Heart left ventricle (tissue), 16 donors: ENCODE measurements around the gene RANBP3. TPM values are rescaled to one million over a fixed set of nuclear protein-coding genes. Genes with fewer than 3 reads are reported as not detected.

Experiments
- ATAC-seq, 4 donors: fragments of 200-7000 bp; cut with Tn5 transposase; one replicate each; pipeline ENCODE4 v1.9.1; 2020 to 2022; ENCODE audit warnings: moderate library complexity in 4 of 4, mild to moderate bottlenecking in 3 of 4, moderate number of reproducible peaks in 1 of 4
- DNase-seq, 5 donors: peaks; one replicate each; pipeline ENCODE4 v3.0.0-alpha.2; 2020
- H3K27ac ChIP-seq, 12 donors: fragments of 200-600 bp; sonication (generic) in 4 of 12; one replicate each; pipeline versions ENCODE4 v1.5.0 to v1.8.0; 2016 to 2022; ENCODE audit warnings: mild to moderate bottlenecking in 2 of 12
- H3K27me3 ChIP-seq, 9 donors: fragments of 200-600 bp; sonication (generic) in 2 of 9; one replicate each; pipeline versions ENCODE4 v1.5.1 to v1.8.0; 2016 to 2022; ENCODE audit warnings: mild to moderate bottlenecking in 3 of 9
- H3K36me3 ChIP-seq, 9 donors: fragments of 200-600 bp; sonication (generic) in 2 of 9; one replicate each; pipeline versions ENCODE4 v1.5.0 to v1.8.0; 2018 to 2022; ENCODE audit warnings: mild to moderate bottlenecking in 2 of 9
- H3K4me1 ChIP-seq, 12 donors: fragments of 200-600 bp; sonication (generic) in 4 of 12; one replicate each; pipeline versions ENCODE4 v1.5.0 to v1.8.0; 2016 to 2022; ENCODE audit warnings: mild to moderate bottlenecking in 3 of 12
- H3K4me3 ChIP-seq, 12 donors: fragments of 200-600 bp; sonication (generic) in 4 of 12; one replicate each; pipeline versions ENCODE4 v1.5.0 to v1.8.0; 2017 to 2022; ENCODE audit warnings: mild to moderate bottlenecking in 9 of 12, moderate library complexity in 4 of 12
- H3K9me3 ChIP-seq, 12 donors: fragments of 200-600 bp; sonication (generic) in 4 of 12; one replicate each; pipeline versions ENCODE4 v1.5.0 to v1.8.0; 2016 to 2022; ENCODE audit warnings: mild to moderate bottlenecking in 1 of 12
- POLR2A ChIP-seq, 2 donors: fragments of 450-650 bp; IDR thresholded peaks; one replicate each; pipeline ENCODE4 v1.6.1; 2017; ENCODE audit warnings: antibody characterized with exemption in 2 of 2, mild to moderate bottlenecking in 2 of 2, moderate library complexity in 2 of 2
- WGBS, 4 donors: extraction: QIAGEN DNeasy Blood & Tissue Kit in 2 of 4; methylation state at CpG; one replicate each; pipeline versions ENCODE4 v1.1.5 to v1.1.7; 2013 to 2018; 5-methylcytosine and 5-hydroxymethylcytosine counted together
- intact Hi-C, 10 donors: fragments of 100-400 bp; cut with DNase I; formaldehyde crosslinking; loops; one replicate each; pipeline versions ENCODE4 v1.11.1 to v1.14.2; 2022
- polyA plus RNA-seq, 2 donors: library from polyadenylated mRNA; stranded (reverse); fragments of 200-250 nt; gene quantifications; one replicate each; pipeline ENCODE4 v1.2.3, GENCODE V29; 2013
- total RNA-seq, 9 donors: library from RNA; depleted of rRNA in 2 of 9; stranded (reverse); fragments of >200 nt in 2 of 9; fragmentation: NEBNext Ultra II Directional in 3 of 9; extraction: Animal tissue kit (Norgen Biotek cat#: 25700) in 3 of 9; gene quantifications; one replicate each; pipeline versions ENCODE4 v1.1.0 to v1.2.4, GENCODE V29; 2016 to 2023
- TF ChIP-seq, protein P1 (sequence below), 12 donors: fragments of 200-600 bp; sonication (generic) in 4 of 12; IDR thresholded peaks; one replicate each; pipeline versions ENCODE4 v1.5.0 to v1.8.0; 2018 to 2022; ENCODE audit warnings: antibody characterized with exemption in 12 of 12, mild to moderate bottlenecking in 5 of 12
- donor health status: ischemic (EF 13 %, LVEDD 7.1; RV severe dilation, severe dysfunction).
- donor health status: healthy with polysubstance abuse.
- donor health status: DM: no; HTN: yes; CAD: no.
- donor health status: DM: no; HTN: no; CAD: no.
- donor health status: ischemic (EF 25% LVEDD 6.9; RV normal size, moderate dysfunction).
- donor health status: ischemic (EF 25% LVEDD 5.7; RV mildly dilated, moderate dysfunction).
- donor health status: healthy.
- donor health status: DM: yes; HTN: yes; CAD: no.
- donor health status: ischemic (EF 35%, LVEDD 5.7; RV mildly dilated, moderate dysfunction).
- donor health status: nonischemic (EF 11% LVEDD 7.7; RV severe dilation, severe dysfunction).
- donor health status: DM: yes; HTN: yes; CAD: no.
- donor health status: PGD.
- donor health status: ischemic (EF 29% LVEDD 5.4; RV normal size, mild dysfunction).
- donor health status: nonischemic (EF 23%, LVEDD 6.1; RV moderate dilation, normal function).

Gene RANBP3
- total and polyA plus RNA-seq, 11 donors, result 29.4 to 80.7 (median 58.0) TPM

DNA sequence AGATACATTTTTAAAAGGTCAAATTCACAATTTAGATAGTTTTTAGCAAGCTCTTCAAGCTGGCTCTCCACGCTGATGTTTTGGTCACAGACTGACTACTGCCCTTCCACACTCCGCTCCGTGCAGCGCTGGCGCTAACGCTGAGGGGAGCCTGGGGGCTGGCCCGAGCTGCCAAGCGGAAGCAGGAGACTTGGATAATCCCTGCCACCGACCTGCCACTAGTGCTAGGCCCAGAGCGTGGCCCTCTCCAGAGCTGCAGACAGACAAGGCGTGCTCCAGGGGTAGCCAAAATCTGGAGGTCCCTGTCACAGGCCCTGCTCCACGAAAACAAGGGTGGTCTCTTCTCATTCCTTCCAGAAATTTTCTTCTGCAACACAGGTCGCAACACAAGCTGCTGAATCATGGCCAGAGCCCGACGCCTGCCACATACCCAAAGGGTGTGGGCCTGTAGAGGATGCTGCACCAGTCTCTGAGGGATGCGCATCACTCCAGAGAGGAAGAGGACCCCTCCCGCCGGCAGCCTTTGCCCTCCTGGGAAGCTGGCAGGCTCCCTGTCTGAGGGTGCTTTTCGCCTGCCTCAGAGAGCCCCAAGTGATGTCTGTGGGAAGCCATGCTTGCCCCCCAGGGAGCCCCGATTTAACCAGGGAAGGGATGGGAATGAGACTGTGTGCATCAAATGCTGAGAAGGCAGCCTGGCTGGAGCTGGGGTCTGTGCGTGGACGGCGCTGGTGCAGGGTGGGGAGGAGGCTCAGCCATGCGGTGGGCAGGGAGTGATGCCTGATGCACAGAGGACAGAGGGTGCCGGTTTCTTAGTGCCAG, 42.3 kb downstream of the RANBP3 start:
- Histone ChIP-seq H3K4me3 (peak overlapping the region in 1 of 12 donors; percentile 3), H3K4me1 (peaks cover 2 to 45% (median 20%) of the 10 kb centered on the region in 12 donors), H3K36me3 (peaks cover 0 to 84% (median 61%) of the 10 kb centered on the region in 9 donors), H3K27me3 (no peaks in the 10 kb centered on the region), H3K9me3 (no peaks in the 10 kb centered on the region), H3K27ac (peak overlapping the region in 10 of 12 donors; percentile 24 to 73 (median 60))
- WGBS, 4 donors, result 61 to 71% (median 69%) methylated on average over 24 to 25 of the region's 25 CpGs
- peak in 3 of 4 donors; percentile 25 to 39 (median 33) for ATAC-seq
- intact Hi-C loops, result no loop called here
- no peak for TF ChIP-seq POLR2A (IDR thresholded peaks at IDR 0.05)
- TF ChIP-seq, protein P1, sequence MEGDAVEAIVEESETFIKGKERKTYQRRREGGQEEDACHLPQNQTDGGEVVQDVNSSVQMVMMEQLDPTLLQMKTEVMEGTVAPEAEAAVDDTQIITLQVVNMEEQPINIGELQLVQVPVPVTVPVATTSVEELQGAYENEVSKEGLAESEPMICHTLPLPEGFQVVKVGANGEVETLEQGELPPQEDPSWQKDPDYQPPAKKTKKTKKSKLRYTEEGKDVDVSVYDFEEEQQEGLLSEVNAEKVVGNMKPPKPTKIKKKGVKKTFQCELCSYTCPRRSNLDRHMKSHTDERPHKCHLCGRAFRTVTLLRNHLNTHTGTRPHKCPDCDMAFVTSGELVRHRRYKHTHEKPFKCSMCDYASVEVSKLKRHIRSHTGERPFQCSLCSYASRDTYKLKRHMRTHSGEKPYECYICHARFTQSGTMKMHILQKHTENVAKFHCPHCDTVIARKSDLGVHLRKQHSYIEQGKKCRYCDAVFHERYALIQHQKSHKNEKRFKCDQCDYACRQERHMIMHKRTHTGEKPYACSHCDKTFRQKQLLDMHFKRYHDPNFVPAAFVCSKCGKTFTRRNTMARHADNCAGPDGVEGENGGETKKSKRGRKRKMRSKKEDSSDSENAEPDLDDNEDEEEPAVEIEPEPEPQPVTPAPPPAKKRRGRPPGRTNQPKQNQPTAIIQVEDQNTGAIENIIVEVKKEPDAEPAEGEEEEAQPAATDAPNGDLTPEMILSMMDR (IDR thresholded peaks at IDR 0.05), result no peak
- DNase-seq, result no peak

- ATAC-seq (peak in 3 of 4 donors; percentile 69 to 77 (median 74)), DNase-seq (peak in 2 of 5 donors; percentile 53 to 55)
- TF ChIP-seq, protein P1 (IDR thresholded peaks at IDR 0.05), result no peak
- TF ChIP-seq POLR2A (IDR thresholded peaks at IDR 0.05), result no peak
- intact Hi-C loops, result no loop called here
- Histone ChIP-seq H3K4me1 (peaks cover 2 to 42% (median 20%) of the 10 kb centered on the region in 12 donors), H3K36me3 (peaks cover 0 to 84% (median 61%) of the 10 kb centered on the region in 9 donors), H3K27me3 (no peaks in the 10 kb centered on the region), H3K27ac (peak overlapping the region in 9 of 12 donors; percentile 36 to 73 (median 60)), H3K9me3 (no peaks in the 10 kb centered on the region), H3K4me3 (peak overlapping the region in 2 of 12 donors; percentile 3 to 7)
- WGBS, 4 donors, result 55 to 71% (median 61%) methylated on average over 16 of the region's 16 CpGs
Measured at GRCh38 chr19:5934774-5935472, 43.0 kb downstream of the RANBP3 start.

- Histone ChIP-seq H3K36me3 (peaks cover 0 to 84% (median 61%) of the 10 kb centered on the region in 9 donors), H3K27me3 (no peaks in the 10 kb centered on the region), H3K4me3 (no peak overlapping the region), H3K27ac (peak overlapping the region in 4 of 12 donors; percentile 1 to 69 (median 38)), H3K9me3 (no peaks in the 10 kb centered on the region), H3K4me1 (peaks cover 2 to 42% (median 20%) of the 10 kb centered on the region in 12 donors)
- WGBS, 4 donors, result 60 to 84% (median 80%) methylated on average over 5 of the region's 5 CpGs
- no peak for DNase-seq
- ATAC-seq, result no peak
- intact Hi-C loops, result no loop called here
- TF ChIP-seq, protein P1 (IDR thresholded peaks at IDR 0.05), result no peak
Measured at GRCh38 chr19:5934069-5934401, 43.9 kb downstream of the RANBP3 start.
